HEK293 (cell line): Measurements from ENCODE around the gene FAM184A.

Experiments used
- ZNF350 ChIP-seq: fragments of 450-650 bp; formaldehyde crosslinking; IDR thresholded peaks from 2 replicates; pipeline ENCODE4 v1.5.0; 2017; ENCODE audit warnings: missing biosample characterization, mild to moderate bottlenecking, missing genetic modification characterization
- ZNF660 ChIP-seq: fragments of 450-650 bp; IDR thresholded peaks from 2 replicates; pipeline ENCODE4 v1.5.1; 2018; ENCODE audit warnings: missing biosample characterization, mild to moderate bottlenecking, missing genetic modification characterization

GRCh38 chr6:119119989-119120388 lies 41.5 kb upstream of the FAM184A start:
- TF ChIP-seq ZNF350 (tag by site-specific recombination) (no peak), ZNF660 (tag by site-specific recombination) (peak; percentile 74)
